GM12864 (cell line): ENCODE results near the gene IMMT.
"Not testable (repeated sequence)": the region's sequence is repeated elsewhere in the genome, so short reads cannot be mapped to it uniquely, and the experiment has no call there.

ENCODE experiments used
- DNase-seq: peaks from one replicate; pipeline ENCODE4 v3.0.0-alpha.2; 2011; ENCODE audit warnings: low read depth
- H3K4me3 ChIP-seq: 2 replicates; pipeline ENCODE4 v1.5.1; 2011; ENCODE audit warnings: mild to moderate bottlenecking, low read depth, low read length, control low read depth
- TF ChIP-seq, protein P1 (sequence below): IDR thresholded peaks from 2 replicates; pipeline ENCODE4 v1.5.1; 2011; ENCODE audit warnings: low read depth, mild to moderate bottlenecking, moderate library complexity, low read length, control low read depth, inconsistent platforms; ENCODE audit errors: missing control alignments

IMMT gene

DNA sequence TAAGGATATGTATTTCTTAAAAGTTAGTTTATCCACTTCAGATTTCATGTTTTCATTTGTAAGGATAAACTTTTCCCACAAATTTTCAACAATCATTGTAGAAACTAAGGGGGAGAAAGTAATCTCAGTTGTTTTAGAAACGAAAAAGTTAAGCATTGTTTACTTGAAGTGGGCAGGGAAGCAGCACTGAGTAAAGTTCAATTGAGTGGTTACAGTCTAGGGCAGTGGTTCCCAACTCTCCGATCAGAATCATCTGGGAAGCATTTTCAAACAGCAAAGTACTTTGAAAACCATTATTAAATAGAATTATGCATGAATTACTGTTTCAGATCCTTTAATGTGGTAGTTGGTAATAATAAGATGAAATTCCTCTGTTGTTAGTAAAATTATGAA lies 16.5 kb upstream of the IMMT start:
- DNase-seq, result no peak
- H3K4me3 ChIP-seq, result no peak overlapping the region
- TF ChIP-seq, protein P1, sequence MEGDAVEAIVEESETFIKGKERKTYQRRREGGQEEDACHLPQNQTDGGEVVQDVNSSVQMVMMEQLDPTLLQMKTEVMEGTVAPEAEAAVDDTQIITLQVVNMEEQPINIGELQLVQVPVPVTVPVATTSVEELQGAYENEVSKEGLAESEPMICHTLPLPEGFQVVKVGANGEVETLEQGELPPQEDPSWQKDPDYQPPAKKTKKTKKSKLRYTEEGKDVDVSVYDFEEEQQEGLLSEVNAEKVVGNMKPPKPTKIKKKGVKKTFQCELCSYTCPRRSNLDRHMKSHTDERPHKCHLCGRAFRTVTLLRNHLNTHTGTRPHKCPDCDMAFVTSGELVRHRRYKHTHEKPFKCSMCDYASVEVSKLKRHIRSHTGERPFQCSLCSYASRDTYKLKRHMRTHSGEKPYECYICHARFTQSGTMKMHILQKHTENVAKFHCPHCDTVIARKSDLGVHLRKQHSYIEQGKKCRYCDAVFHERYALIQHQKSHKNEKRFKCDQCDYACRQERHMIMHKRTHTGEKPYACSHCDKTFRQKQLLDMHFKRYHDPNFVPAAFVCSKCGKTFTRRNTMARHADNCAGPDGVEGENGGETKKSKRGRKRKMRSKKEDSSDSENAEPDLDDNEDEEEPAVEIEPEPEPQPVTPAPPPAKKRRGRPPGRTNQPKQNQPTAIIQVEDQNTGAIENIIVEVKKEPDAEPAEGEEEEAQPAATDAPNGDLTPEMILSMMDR, result no peak

DNA sequence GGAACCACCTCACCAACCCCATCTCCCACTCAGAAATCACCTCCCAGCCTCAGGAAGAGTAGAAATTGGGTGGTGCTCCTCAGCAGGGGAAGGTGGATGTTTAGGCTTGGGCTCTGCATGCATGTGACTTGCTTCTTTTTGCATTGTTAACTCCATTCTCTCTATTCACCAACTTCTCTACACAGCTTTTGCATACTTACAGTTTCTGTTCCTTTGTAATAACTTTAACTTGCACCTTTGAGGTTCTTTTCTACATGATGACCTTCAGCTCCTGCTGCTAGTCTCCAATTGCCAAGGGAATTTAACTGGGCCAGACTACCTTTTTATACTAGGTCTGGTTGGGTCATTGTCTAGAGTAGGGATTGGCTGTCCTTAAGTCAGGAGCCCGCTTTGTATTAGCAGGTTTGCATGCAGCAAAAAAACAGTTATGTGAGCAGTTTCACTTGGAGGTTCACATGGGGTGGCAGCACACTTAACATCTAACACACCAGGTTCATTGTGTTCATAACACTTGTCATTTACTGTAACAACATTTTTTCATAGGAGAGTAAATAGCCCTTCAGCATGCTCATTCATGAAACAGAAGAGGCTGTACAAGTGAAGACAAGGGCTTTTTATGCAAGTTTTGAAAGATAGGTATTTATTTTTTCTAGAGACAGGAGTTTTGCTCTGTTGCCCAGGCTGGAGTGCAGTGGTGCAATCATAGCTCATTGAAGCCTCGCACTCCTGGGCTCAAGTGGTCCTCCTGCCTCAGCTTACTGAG lies 16.0 kb upstream of the IMMT start:
- DNase-seq, result no peak
- no peak overlapping the region for H3K4me3 ChIP-seq
- TF ChIP-seq, protein P1, result no peak

DNA sequence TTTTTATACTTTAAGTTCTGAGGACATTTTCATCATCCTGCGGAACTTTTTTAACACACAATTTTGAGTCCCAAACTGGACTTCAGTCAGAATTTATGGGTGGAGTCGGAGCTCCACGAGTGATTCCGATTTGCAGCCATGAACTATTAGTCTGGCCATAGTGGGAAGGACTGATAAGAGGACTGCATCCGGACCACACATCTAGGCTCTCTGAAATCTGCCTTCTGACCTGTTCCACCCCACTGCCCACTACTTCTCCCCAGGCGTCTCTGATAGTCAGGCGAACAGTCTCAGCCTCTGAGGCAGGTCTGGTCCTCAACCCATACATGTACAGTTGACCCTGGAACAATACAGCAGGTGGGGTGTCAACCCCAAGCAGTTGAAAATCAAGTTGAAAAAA lies 9.2 kb upstream of the IMMT start:
- no peak for DNase-seq
- no peak overlapping the region for H3K4me3 ChIP-seq
- TF ChIP-seq, protein P1, result no peak

DNA sequence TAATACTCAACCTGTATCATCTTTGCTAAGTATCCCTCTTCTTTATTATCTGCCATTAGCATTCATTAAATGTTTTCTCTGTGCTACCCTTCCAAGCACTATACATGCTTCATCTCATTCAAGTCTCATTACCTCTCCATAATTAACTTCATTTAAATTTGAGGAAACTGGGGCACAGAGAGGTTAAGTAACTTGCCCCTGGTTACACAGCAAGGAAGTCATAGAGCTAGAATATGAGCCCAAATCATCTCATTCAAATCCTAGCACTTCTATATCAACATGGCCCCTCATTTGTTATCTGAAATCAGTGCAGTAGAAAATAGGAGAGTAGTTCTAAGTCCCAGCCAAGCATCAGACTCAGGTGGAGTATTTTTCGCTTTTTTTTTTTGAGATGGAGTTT lies 8.4 kb upstream of the IMMT start:
- no peak overlapping the region for H3K4me3 ChIP-seq
- TF ChIP-seq, protein P1, result no peak
- no peak for DNase-seq

DNA sequence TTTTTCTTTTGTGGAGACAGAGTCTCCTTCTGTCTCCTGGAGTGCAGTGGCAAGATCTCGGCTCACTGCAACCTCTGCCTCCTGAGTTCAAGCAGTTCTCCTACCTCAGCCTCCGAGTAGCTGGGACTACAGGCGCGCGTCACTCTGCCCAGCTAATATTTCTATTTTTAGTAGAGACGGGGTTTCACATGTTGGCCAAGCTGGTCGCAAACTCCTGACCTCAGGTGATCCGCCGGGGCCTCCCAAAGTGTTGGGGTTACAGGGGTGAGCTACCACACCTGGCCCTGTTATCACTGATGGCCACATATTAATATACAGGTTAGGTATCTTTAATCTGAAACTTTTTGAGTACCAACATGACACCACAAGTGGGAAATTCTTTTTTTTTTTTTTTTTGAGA lies 7.4 kb upstream of the IMMT start:
- no peak overlapping the region for H3K4me3 ChIP-seq
- TF ChIP-seq, protein P1, result no peak
- no peak for DNase-seq

DNA sequence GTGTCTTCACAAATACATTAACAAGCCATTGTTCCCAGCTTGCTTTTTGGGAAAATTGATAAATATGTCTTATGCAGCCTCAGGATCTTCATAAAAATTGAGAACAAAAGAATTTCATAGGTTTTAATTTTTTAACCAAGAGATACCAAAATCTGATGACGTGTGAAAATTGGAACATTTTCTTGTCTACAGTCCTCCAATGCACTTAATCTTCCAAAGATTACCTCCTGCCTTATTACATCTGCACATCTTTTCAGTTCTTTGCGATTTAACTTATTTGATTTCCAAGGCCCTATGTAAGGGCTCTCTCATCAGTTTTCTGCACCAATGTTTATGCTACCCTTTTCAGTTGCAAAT lies 7.1 kb upstream of the IMMT start:
- no peak for DNase-seq
- no peak overlapping the region for H3K4me3 ChIP-seq
- TF ChIP-seq, protein P1, result no peak

DNA sequence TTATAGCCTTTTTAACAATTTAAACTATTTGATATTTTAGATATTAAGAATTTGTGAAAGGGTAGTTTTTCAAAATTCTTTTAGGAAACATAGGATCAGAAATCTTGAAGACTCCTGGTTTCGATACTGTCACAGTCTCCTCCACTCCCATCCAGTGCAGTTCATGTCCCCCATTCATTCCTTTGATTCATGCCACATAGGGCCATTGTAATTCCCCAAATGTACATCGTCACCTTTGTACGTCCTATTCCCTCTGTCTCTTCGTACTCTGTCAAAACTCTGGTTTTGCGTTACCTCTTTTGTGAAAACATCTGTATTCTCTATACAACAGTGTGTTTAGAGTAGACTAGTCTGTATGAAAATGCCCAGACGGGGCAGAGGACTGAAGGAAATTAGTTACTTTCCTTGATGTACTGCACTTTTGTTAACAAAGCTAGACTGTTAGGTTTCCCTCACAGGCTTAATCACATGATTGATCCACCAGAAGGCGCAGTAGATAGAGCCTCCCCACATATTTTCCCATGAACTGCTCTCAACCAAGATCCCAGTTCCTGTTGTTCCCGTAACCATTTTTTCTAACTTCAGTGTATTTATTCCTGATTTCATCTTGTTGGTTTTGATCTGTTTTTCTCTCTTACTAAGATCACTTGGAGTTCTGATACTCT lies 6.5 kb upstream of the IMMT start:
- no peak for DNase-seq
- H3K4me3 ChIP-seq, result no peak overlapping the region
- TF ChIP-seq, protein P1, result no peak

DNA sequence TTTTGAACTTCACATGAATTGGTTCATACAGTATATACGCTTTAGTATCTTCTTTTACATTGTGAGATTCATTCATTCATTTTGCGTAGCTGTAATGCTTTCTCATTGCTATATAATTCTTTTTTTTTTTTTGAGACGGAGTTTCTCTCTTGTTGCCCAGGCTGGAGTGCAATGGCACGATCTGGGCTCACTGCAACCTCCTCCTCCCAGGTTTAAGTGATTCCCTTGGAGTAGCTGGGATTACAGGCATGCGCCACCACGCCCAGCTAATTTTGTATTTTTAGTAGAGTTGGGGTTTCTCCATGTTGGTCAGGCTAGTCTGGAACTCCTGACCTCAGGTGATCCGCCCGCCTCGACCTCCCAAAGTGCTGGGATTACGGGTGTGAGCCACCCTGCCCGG lies 5.3 kb upstream of the IMMT start:
- DNase-seq, result not testable (repeated sequence)
- peak overlapping the region; percentile 88; the same call in 1 of the 2 replicates for H3K4me3 ChIP-seq
